Uterus (tissue), 4 donors: ENCODE measurements around the gene CTSD. TPM values are rescaled to one million over a fixed set of nuclear protein-coding genes. Genes with fewer than 3 reads are reported as not detected.

ENCODE experiments used
- DNase-seq, 2 donors: peaks; one replicate each; pipeline ENCODE4 v3.0.0-alpha.2; 2019 to 2020
- H3K27ac ChIP-seq, 2 donors: fragments of 200-600 bp; sonication (generic); 1 replicate in 1 of 2; 2 replicates in 1 of 2; pipeline ENCODE4 v1.5.1; 2016 to 2018
- H3K27me3 ChIP-seq, 2 donors: fragments of 200-600 bp; sonication (generic); one replicate each; pipeline ENCODE4 v1.5.1; 2018 to 2019; ENCODE audit warnings: control low read depth in 1 of 2
- H3K36me3 ChIP-seq, 2 donors: fragments of 200-600 bp; sonication (generic); one replicate each; pipeline ENCODE4 v1.5.1; 2019; ENCODE audit warnings: control low read depth in 1 of 2
- H3K4me1 ChIP-seq, 2 donors: fragments of 200-600 bp; sonication (generic); one replicate each; pipeline ENCODE4 v1.5.1; 2018 to 2019; ENCODE audit warnings: control low read depth in 1 of 2
- H3K4me3 ChIP-seq, 2 donors: fragments of 200-600 bp; sonication (generic); 1 replicate in 1 of 2; 2 replicates in 1 of 2; pipeline ENCODE4 v1.5.1; 2018 to 2019; ENCODE audit warnings: mild to moderate bottlenecking in 1 of 2
- H3K9me3 ChIP-seq, 2 donors: fragments of 200-600 bp; sonication (generic); one replicate each; pipeline ENCODE4 v1.5.1; 2019; ENCODE audit warnings: control low read depth in 1 of 2
- POLR2A ChIP-seq, 2 donors: fragments of 450-650 bp; IDR thresholded peaks; one replicate each; pipeline ENCODE4 v1.6.1; 2016; ENCODE audit warnings: antibody characterized with exemption in 2 of 2, mild to moderate bottlenecking in 1 of 2, moderate library complexity in 1 of 2
- intact Hi-C: fragments of 100-400 bp; cut with DNase I; formaldehyde crosslinking; loops from one replicate; pipeline ENCODE4 v1.15.1; 2023; ENCODE audit warnings: low total_unique reads
- total RNA-seq, 4 donors: library from RNA; depleted of rRNA in 3 of 4; stranded (reverse); fragments of >200 nt in 3 of 4; gene quantifications; one replicate each; pipeline versions ENCODE4 v1.1.0 to v1.2.4, GENCODE V29; 2014 to 2023
- TF ChIP-seq, protein P1 (sequence below), 4 experiments: fragments of 200-600 bp in 2 of 4; fragments of 450-650 bp in 2 of 4; sonication (generic) in 2 of 4; IDR thresholded peaks; one replicate each; pipeline ENCODE4 v1.5.1; 2016 to 2019; ENCODE audit warnings: antibody characterized with exemption in 4 of 4, mild to moderate bottlenecking in 2 of 4, moderate library complexity in 1 of 4
- donor health status: DM: yes; HTN: yes; CAD: no.

Gene CTSD
- total RNA-seq, 4 donors from 2014 or later, result 80.0 to 188 (median 126) TPM

- Histone ChIP-seq H3K4me3 (no peak overlapping the region), H3K27me3 (peaks cover 0 to 4% of the 10 kb centered on the region in 2 donors), H3K9me3 (peaks cover 0 to 11% of the 10 kb centered on the region in 2 donors), H3K27ac (no peak overlapping the region), H3K36me3 (no peaks in the 10 kb centered on the region), H3K4me1 (no peaks in the 10 kb centered on the region)
- no peak for DNase-seq
- TF ChIP-seq, protein P1, sequence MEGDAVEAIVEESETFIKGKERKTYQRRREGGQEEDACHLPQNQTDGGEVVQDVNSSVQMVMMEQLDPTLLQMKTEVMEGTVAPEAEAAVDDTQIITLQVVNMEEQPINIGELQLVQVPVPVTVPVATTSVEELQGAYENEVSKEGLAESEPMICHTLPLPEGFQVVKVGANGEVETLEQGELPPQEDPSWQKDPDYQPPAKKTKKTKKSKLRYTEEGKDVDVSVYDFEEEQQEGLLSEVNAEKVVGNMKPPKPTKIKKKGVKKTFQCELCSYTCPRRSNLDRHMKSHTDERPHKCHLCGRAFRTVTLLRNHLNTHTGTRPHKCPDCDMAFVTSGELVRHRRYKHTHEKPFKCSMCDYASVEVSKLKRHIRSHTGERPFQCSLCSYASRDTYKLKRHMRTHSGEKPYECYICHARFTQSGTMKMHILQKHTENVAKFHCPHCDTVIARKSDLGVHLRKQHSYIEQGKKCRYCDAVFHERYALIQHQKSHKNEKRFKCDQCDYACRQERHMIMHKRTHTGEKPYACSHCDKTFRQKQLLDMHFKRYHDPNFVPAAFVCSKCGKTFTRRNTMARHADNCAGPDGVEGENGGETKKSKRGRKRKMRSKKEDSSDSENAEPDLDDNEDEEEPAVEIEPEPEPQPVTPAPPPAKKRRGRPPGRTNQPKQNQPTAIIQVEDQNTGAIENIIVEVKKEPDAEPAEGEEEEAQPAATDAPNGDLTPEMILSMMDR (IDR thresholded peaks at IDR 0.05), result no peak
- TF ChIP-seq POLR2A (IDR thresholded peaks at IDR 0.05), result no peak
- intact Hi-C loops, result no loop called here
Measured at GRCh38 chr11:1738380-1738779, 25.3 kb downstream of the CTSD start.

- no peak for TF ChIP-seq POLR2A (IDR thresholded peaks at IDR 0.05)
- TF ChIP-seq, protein P1 (IDR thresholded peaks at IDR 0.05), result no peak
- Histone ChIP-seq H3K4me1 (no peaks in the 10 kb centered on the region), H3K9me3 (peaks cover 0 to 11% of the 10 kb centered on the region in 2 donors), H3K27ac (no peak overlapping the region), H3K4me3 (no peak overlapping the region), H3K36me3 (no peaks in the 10 kb centered on the region), H3K27me3 (peaks cover 0 to 4% of the 10 kb centered on the region in 2 donors)
- no peak for DNase-seq
- intact Hi-C loops, result no loop called here
Measured at GRCh38 chr11:1737080-1737757, 26.5 kb downstream of the CTSD start.

DNA sequence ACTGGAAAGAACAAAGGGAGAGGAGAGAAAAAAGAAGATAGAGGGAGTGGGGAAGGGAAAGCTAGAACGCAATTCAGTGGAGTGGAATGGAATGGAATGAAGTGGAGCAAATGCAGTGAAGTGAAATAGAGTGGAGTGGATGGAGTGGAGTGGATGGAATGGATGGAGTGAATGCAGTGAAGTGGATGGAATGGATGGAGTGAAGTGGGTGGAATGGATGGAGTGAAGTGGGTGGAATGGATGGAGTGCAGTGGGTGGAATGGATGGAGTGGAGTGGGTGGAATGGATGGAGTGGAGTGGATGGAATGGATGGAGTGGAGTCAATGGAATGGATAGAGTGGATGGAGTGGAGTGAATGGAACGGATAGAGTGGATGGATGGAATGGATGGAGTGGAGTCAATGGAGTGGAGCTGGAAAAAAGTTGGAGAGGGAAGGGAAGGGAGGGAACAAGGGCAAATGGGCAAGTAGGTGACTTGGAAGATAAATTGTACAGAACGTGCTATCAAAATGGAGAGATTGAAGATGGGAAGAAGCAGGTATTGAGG lies 27.2 kb downstream of the CTSD start:
- peaks cover 0 to 4% of the 10 kb centered on the region in 2 donors for H3K27me3 ChIP-seq
- no peak for DNase-seq

DNA sequence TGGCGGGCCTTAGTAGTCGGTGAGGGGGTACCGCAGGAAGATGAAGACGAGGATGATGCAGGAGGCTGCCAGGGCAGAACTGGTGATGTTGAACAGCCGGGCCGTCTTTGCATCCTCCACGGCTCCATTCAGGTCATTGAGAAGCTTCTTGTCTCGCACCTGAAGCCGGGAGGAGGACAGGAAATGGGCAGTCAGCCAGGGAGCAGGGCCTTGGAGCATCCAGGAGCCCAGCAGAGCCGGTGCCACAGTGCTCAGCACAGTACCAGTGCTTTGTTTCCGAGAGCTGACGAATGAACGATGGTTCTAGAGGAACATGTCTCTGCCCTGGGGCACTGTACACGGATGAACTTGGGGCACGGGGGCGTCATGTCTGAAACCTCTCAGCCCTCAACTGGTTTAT lies 28.5 kb downstream of the CTSD start:
- no peak for DNase-seq
- Histone ChIP-seq H3K27ac (no peak overlapping the region), H3K36me3 (no peaks in the 10 kb centered on the region), H3K4me1 (no peaks in the 10 kb centered on the region), H3K4me3 (no peak overlapping the region), H3K27me3 (peaks cover 0 to 4% of the 10 kb centered on the region in 2 donors), H3K9me3 (peaks cover 0 to 11% of the 10 kb centered on the region in 2 donors)
- intact Hi-C loops, result no loop called here
- TF ChIP-seq, protein P1 (IDR thresholded peaks at IDR 0.05), result no peak
- TF ChIP-seq POLR2A (IDR thresholded peaks at IDR 0.05), result no peak

More for the DNA sequence above, 27.2 kb downstream of the CTSD start:
- Histone ChIP-seq H3K9me3 (peaks cover 0 to 11% of the 10 kb centered on the region in 2 donors), H3K27ac (no peak overlapping the region), H3K4me1 (no peaks in the 10 kb centered on the region), H3K36me3 (no peaks in the 10 kb centered on the region), H3K4me3 (no peak overlapping the region)
- intact Hi-C loops, result no loop called here
- TF ChIP-seq, protein P1 (IDR thresholded peaks at IDR 0.05), result no peak
- TF ChIP-seq POLR2A (IDR thresholded peaks at IDR 0.05), result no peak

DNA sequence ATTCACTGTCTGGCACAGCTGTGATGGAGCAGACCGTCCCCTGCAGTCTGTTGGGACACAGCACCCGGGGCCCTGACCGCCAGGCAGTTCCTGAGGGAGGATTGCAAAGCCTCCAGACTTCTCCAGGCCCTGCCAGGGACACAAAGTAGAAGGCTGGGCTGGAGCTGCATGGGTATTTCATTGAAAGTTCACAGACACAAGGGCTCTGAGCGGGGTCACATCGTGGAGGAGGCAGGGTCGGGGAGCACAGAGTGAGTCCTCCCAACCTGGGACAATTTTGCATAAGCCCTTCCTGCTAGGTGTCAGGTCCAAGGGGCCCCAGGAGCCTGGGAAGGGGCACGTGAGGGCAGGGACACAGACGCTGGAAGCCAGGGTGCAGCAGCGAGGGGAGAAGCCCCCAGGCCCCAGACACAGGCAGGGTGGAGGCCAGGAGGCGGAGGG lies 29.1 kb downstream of the CTSD start:
- TF ChIP-seq POLR2A (IDR thresholded peaks at IDR 0.05), result no peak
- TF ChIP-seq, protein P1 (IDR thresholded peaks at IDR 0.05), result no peak
- DNase-seq, result no peak
- H3K27me3 ChIP-seq, result peaks cover 0 to 4% of the 10 kb centered on the region in 2 donors
- H3K27ac ChIP-seq, result no peak overlapping the region
- intact Hi-C loops, result no loop called here
- no peaks in the 10 kb centered on the region for H3K36me3 ChIP-seq
- H3K4me3 ChIP-seq, result no peak overlapping the region
- H3K9me3 ChIP-seq, result peaks cover 0 to 11% of the 10 kb centered on the region in 2 donors
- H3K4me1 ChIP-seq, result no peaks in the 10 kb centered on the region
